HEK293 (cell line): ENCODE results near the gene CDC25C.

Experiments
- CTCF ChIA-PET: fragments of 350-600 bp; formaldehyde crosslinking; extraction: SDS; loops from one replicate; lab custom pipeline; 2021; ENCODE audit warnings: antibody characterized with exemption; lab: Yijun Ruan, JAX
- POLR2A ChIA-PET: fragments of 300-600 bp; formaldehyde crosslinking; extraction: SDS; loops from one replicate; lab custom pipeline; 2020; ENCODE audit warnings: antibody characterized with exemption, inconsistent platforms; lab: Yijun Ruan, JAX
- H3K27ac ChIP-seq: fragments of 200-500 bp; sonication (Bioruptor generic); 2 replicates; pipeline ENCODE4 v1.5.1; 2014; ENCODE audit warnings: low read depth, low read length, control low read depth, inconsistent platforms; ENCODE audit errors: extremely low read depth
- H3K36me3 ChIP-seq, 2 experiments: fragments of 200-500 bp in 1 of 2; sonication (Bioruptor generic) in 1 of 2; 1 replicate in 1 of 2; 2 replicates in 1 of 2; pipeline ENCODE4 v1.5.1; 2014 to 2017; ENCODE audit warnings: inconsistent platforms in 2 of 2, low read length in 2 of 2; ENCODE audit not compliant: control insufficient read depth in 2 of 2, insufficient read depth in 1 of 2
- H3K4me1 ChIP-seq: fragments of 200-500 bp; sonication (Bioruptor generic); 2 replicates; pipeline ENCODE4 v1.5.1; 2014; ENCODE audit warnings: mild to moderate bottlenecking, low read length, inconsistent platforms; ENCODE audit not compliant: control insufficient read depth, insufficient read depth
- H3K4me3 ChIP-seq: 2 replicates; pipeline ENCODE4 v1.5.1; 2011; ENCODE audit warnings: low read depth, mild to moderate bottlenecking, control low read depth, low read length, moderate library complexity
- H3K9me3 ChIP-seq: fragments of 200-500 bp; sonication (Bioruptor generic); 2 replicates; pipeline ENCODE4 v1.5.1; 2014; ENCODE audit warnings: low read depth, low read length, inconsistent platforms; ENCODE audit not compliant: control insufficient read depth, insufficient read depth
- BCL11A ChIP-seq: fragments of 450-650 bp; formaldehyde crosslinking; IDR thresholded peaks from 2 replicates; pipeline ENCODE4 v1.5.1; 2016; ENCODE audit warnings: low read depth, missing biosample characterization, missing genetic modification characterization
- HOXA7 ChIP-seq: sonication (generic); formaldehyde crosslinking; IDR thresholded peaks from 2 replicates; pipeline ENCODE4 v1.8.1; 2022; ENCODE audit warnings: missing genetic modification reagents, borderline replicate concordance
- HOXC10 ChIP-seq: sonication (generic); formaldehyde crosslinking; IDR thresholded peaks from 2 replicates; pipeline ENCODE4 v1.8.1; 2023; ENCODE audit warnings: mild to moderate bottlenecking, missing genetic modification reagents
- PRDM4 ChIP-seq: fragments of 450-650 bp; formaldehyde crosslinking; IDR thresholded peaks from 2 replicates; pipeline ENCODE4 v1.5.1; 2017; ENCODE audit warnings: missing biosample characterization, missing genetic modification characterization
- SCRT1 ChIP-seq: fragments of 450-650 bp; formaldehyde crosslinking; IDR thresholded peaks from 2 replicates; pipeline ENCODE4 v1.5.1; 2016; ENCODE audit warnings: missing biosample characterization, missing genetic modification characterization, borderline replicate concordance
- SCRT2 ChIP-seq: fragments of 450-650 bp; formaldehyde crosslinking; IDR thresholded peaks from 2 replicates; pipeline ENCODE4 v1.5.1; 2016; ENCODE audit warnings: missing biosample characterization, missing genetic modification characterization
- TSHZ1 ChIP-seq: fragments of 450-650 bp; formaldehyde crosslinking; IDR thresholded peaks from 2 replicates; pipeline ENCODE4 v1.5.1; 2016; ENCODE audit warnings: missing biosample characterization, missing genetic modification characterization, borderline replicate concordance
- ZFHX2 ChIP-seq: fragments of 450-650 bp; formaldehyde crosslinking; conservative IDR thresholded peaks from 2 replicates; pipeline ENCODE4 v1.5.1; 2016; ENCODE audit warnings: missing biosample characterization, missing genetic modification characterization
- ZNF140 ChIP-seq: fragments of 450-650 bp; formaldehyde crosslinking; IDR thresholded peaks from 2 replicates; pipeline ENCODE4 v1.5.1; 2016; ENCODE audit warnings: missing biosample characterization, missing genetic modification characterization
- ZNF175 ChIP-seq: fragments of 450-650 bp; formaldehyde crosslinking; IDR thresholded peaks from 2 replicates; pipeline ENCODE4 v1.5.1; 2016; ENCODE audit warnings: missing biosample characterization, missing genetic modification characterization
- ZNF211 ChIP-seq: fragments of 450-650 bp; formaldehyde crosslinking; IDR thresholded peaks from 2 replicates; pipeline ENCODE4 v1.5.1; 2016; ENCODE audit warnings: low read depth, missing biosample characterization, missing genetic modification characterization
- ZNF214 ChIP-seq: fragments of 450-650 bp; formaldehyde crosslinking; IDR thresholded peaks from 2 replicates; pipeline ENCODE4 v1.5.1; 2017; ENCODE audit warnings: missing biosample characterization, mild to moderate bottlenecking, missing genetic modification characterization, borderline replicate concordance
- ZNF23 ChIP-seq: fragments of 450-650 bp; formaldehyde crosslinking; IDR thresholded peaks from 2 replicates; pipeline ENCODE4 v1.5.1; 2016; ENCODE audit warnings: missing biosample characterization, missing genetic modification characterization, borderline replicate concordance
- ZNF311 ChIP-seq: fragments of 450-650 bp; formaldehyde crosslinking; IDR thresholded peaks from 2 replicates; pipeline ENCODE4 v1.5.1; 2017; ENCODE audit warnings: missing biosample characterization, missing genetic modification characterization, borderline replicate concordance
- ZNF391 ChIP-seq: fragments of 450-650 bp; formaldehyde crosslinking; IDR thresholded peaks from 2 replicates; pipeline ENCODE4 v1.5.1; 2016; ENCODE audit warnings: low read depth, missing biosample characterization, missing genetic modification characterization, borderline replicate concordance
- ZNF530 ChIP-seq: fragments of 450-650 bp; formaldehyde crosslinking; IDR thresholded peaks from 2 replicates; pipeline ENCODE4 v1.5.1; 2016; ENCODE audit warnings: low read depth, missing biosample characterization, missing genetic modification characterization
- ZNF548 ChIP-seq: fragments of 450-650 bp; formaldehyde crosslinking; IDR thresholded peaks from 2 replicates; pipeline ENCODE4 v1.5.1; 2016; ENCODE audit warnings: missing biosample characterization, missing genetic modification characterization
- ZNF585B ChIP-seq: fragments of 450-650 bp; formaldehyde crosslinking; IDR thresholded peaks from 2 replicates; pipeline ENCODE4 v1.5.1; 2016; ENCODE audit warnings: missing biosample characterization, missing genetic modification characterization
- ZNF600 ChIP-seq: fragments of 450-650 bp; formaldehyde crosslinking; IDR thresholded peaks from 2 replicates; pipeline ENCODE4 v1.5.1; 2016; ENCODE audit warnings: missing biosample characterization, missing genetic modification characterization
- ZNF629 ChIP-seq: fragments of 450-650 bp; formaldehyde crosslinking; IDR thresholded peaks from 2 replicates; pipeline ENCODE4 v1.5.1; 2017; ENCODE audit warnings: missing biosample characterization, missing genetic modification characterization
- ZNF664 ChIP-seq: fragments of 450-650 bp; formaldehyde crosslinking; IDR thresholded peaks from 2 replicates; pipeline ENCODE4 v1.5.1; 2016; ENCODE audit warnings: missing biosample characterization, missing genetic modification characterization
- ZNF692 ChIP-seq: fragments of 450-650 bp; formaldehyde crosslinking; IDR thresholded peaks from 2 replicates; pipeline ENCODE4 v1.5.1; 2016; ENCODE audit warnings: missing biosample characterization, missing genetic modification characterization

The CDC25C gene

DNA sequence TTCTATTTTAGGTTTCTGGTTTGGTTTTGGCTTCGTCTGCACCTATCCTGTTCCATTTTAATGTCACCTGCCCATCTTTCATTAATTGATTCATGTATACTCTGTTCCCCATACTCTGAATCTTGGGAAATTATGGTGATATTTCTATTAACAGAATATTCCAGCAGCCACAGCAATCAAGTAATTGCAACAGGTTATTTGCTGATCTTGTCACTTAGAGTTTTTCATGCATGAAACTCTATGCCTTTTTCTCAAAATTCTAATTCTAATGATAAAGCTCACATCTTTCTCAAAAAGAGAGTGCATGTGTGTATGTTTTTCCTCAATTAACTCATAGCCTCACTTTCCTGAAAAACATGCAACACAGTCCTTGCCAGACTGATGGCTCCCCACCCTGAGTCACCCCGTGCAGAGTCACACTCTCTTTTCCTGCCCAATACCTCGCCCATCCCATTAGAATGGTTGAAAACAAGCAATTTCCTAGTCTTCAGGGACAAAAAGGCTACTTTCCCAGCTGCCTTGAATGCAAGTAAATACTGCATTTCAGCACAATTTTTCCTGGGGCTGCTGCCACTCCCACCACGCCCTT, 72.8 kb downstream of the CDC25C start:
- TF ChIP-seq SCRT2 (tag by site-specific recombination) = peak; percentile 86
- no peak for TF ChIP-seq ZNF629 (tag by site-specific recombination)
- peak; percentile 50; the same call in 1 of the 2 replicates for TF ChIP-seq SCRT1 (tag by site-specific recombination)
- TF ChIP-seq ZNF548 = no peak
- no peak for TF ChIP-seq PRDM4 (tag by site-specific recombination)
- TF ChIP-seq ZNF211 = no peak
- H3K4me1 ChIP-seq = no peaks in the 10 kb centered on the region

DNA sequence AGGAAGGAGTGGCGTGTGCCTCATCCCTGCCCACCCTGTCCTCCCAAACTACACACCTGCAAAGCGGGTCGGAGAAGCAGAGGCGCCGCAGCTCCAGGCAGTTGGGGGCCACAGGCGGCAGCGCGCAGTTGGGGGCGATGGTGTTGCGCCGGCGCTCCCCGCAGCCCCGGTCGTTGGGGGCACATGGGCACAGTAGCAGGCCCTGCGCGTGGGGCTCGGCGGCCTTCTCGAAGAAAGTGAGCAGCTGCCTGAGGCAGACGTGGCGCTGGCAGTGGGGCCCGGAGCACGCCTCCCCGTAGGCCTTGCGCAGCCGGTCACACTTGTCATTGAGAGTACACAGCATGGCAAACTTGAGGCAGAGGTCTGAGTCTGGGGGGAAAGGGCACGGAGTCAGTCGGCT, 74.0 kb downstream of the CDC25C start:
- TF ChIP-seq ZNF311 = no peak
- TF ChIP-seq TSHZ1 (tag by site-specific recombination) = no peak
- TF ChIP-seq ZNF585B = no peak
- no peak for TF ChIP-seq ZNF214 (tag by site-specific recombination)
- TF ChIP-seq ZNF23 (tag by site-specific recombination) = no peak
- no peak for TF ChIP-seq ZNF391 (tag by site-specific recombination)
- no peak for TF ChIP-seq ZNF692 (tag by site-specific recombination)
- no peak for TF ChIP-seq ZFHX2
- no peak for TF ChIP-seq ZNF530
- TF ChIP-seq HOXA7 = no peak
- TF ChIP-seq ZNF140 (tag by site-specific recombination) = no peak
- TF ChIP-seq HOXC10 = no peak
- TF ChIP-seq ZNF664 (tag by site-specific recombination) = no peak
- TF ChIP-seq BCL11A (tag by site-specific recombination) = no peak
- no peak for TF ChIP-seq ZNF600 (tag by site-specific recombination)
- TF ChIP-seq ZNF175 (tag by site-specific recombination) = no peak
- TF ChIP-seq, all 188 proteins: peak for 0
- no peaks in the 10 kb centered on the region for H3K9me3 ChIP-seq
- ChIA-PET CTCF (no interaction called here), POLR2A (no interaction called here)
- H3K4me3 ChIP-seq = no peak overlapping the region
- H3K27ac ChIP-seq = no peak overlapping the region
- no peaks in the 10 kb centered on the region for H3K36me3 ChIP-seq
- H3K4me1 ChIP-seq = no peaks in the 10 kb centered on the region

More for the DNA sequence above, 72.8 kb downstream of the CDC25C start:
- POLR2A ChIA-PET = no interaction called here
- Histone ChIP-seq H3K36me3 (no peaks in the 10 kb centered on the region), H3K27ac (no peak overlapping the region), H3K4me3 (no peak overlapping the region), H3K9me3 (no peaks in the 10 kb centered on the region)
- CTCF ChIA-PET = interaction anchor here (0.5 to 1.0 kb wide), 3 partner anchors 12 to 62 kb away, joined by 3 to 4 read pairs (median 3); no protein-coding TSS in a partner anchor
